ENCODE results near the gene GBP2.
"Not testable (repeated sequence)": the region's sequence is repeated elsewhere in the genome, so short reads cannot be mapped to it uniquely, and the experiment has no call there.

Gene GBP2

GRCh38 chr1:89126602-89127565 lies 970 bp upstream of the GBP2 start:
- not testable (repeated sequence) for DNase-seq (ENCODE audit: low read depth)

GRCh38 chr1:89125240-89125912 lies 538 bp downstream of the GBP2 start:
- DNase-seq (ENCODE audit: low read depth) = no peak

DNA sequence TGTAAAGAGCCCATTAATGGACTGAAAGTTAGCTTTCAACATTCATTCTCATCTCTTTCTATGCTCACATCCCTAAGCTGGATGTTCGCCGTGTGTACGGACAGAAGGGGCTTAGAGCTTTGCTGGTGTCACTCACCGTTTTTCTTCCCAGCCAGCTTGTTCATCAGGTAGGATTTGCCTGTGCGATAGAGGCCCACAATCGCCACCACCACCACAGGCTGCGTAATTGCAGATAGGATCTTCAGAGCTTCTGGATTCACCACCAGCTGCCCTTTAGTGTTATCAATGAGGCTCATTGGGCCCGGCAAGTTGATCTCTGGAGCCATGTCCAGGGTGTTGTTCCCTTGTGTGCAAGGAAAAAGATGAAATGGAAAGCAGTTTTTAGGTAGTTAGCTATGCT lies 4.3 kb downstream of the GBP2 start:
- DNase-seq (ENCODE audit: low read depth) = no peak

- no peak for DNase-seq (ENCODE audit: low read depth)
Observed at GRCh38 chr1:89114662-89115061, 11.3 kb downstream of the GBP2 start.

- DNase-seq (ENCODE audit: low read depth) = no peak
Observed at GRCh38 chr1:89112871-89113613, 12.9 kb downstream of the GBP2 start.

DNA sequence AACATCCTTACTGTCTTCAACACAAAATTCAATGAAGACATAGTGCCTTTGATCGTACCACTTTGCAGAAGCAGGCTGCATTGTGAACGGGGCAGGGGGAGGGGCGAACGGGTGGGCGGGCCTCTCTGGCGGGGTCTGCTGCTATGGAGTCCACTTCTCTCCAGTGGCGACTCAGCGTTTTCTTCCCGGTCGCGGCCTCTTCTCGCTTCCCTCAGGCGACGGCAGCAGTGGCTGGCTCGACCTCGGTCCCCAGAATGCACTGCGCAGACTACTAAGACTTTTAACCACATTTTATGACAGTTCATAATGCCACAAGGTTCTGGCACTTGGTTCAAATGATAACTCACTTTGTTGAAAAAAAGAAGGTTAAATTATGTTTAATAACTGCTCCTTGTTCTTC lies 21.2 kb downstream of the GBP2 start:
- DNase-seq (ENCODE audit: low read depth) = no peak

DNA sequence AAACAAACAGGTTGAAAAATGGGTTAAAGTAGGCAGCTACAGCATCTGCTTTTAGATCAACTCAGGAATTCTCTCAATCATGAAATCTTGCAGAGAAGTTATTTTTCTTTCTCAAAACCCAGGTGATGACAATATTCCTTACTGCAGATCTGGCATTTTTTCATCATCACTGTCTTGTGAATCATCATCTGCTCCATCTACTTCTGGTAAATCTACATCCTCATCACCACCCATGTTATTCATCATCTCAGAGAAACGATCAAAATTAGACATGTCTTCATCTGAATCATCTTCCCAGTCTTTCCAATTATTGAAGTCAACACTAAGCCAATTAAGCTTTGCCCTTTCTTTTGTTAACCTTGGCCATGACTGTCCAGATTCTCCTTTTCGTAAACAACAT lies 21.8 kb downstream of the GBP2 start:
- peak; percentile 52 for DNase-seq (ENCODE audit: low read depth)

GRCh38 chr1:89102021-89102420 lies 23.9 kb downstream of the GBP2 start:
- no peak for DNase-seq (ENCODE audit: low read depth)

GRCh38 chr1:89100412-89100811 lies 25.5 kb downstream of the GBP2 start:
- DNase-seq (ENCODE audit: low read depth) = no peak

GRCh38 chr1:89098857-89099256 lies 27.1 kb downstream of the GBP2 start:
- no peak for DNase-seq (ENCODE audit: low read depth)

DNA sequence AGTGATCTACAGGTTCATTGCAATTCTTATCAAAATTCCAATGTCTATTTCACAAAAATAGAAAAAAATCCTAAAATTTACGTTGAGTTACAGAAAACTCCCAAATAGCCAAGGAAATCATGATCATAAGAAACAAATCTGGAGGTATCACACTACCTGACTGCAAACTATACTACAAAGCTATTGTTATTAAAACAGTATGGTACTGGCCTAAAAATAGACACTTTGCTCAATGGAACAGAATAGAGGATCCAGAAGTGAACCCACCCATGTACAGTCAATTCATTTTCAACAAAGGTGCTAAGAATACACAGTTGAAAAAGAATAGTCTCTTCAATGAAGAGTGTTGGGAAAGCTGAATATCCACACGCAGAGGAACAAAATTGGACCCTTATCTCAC lies 30.2 kb downstream of the GBP2 start:
- no peak for DNase-seq (ENCODE audit: low read depth)

- peak; percentile 6 for DNase-seq (ENCODE audit: low read depth)
Observed at GRCh38 chr1:89089962-89090361, 36.0 kb downstream of the GBP2 start.

GRCh38 chr1:89088572-89088971 lies 37.3 kb downstream of the GBP2 start:
- no peak for DNase-seq (ENCODE audit: low read depth)

DNA sequence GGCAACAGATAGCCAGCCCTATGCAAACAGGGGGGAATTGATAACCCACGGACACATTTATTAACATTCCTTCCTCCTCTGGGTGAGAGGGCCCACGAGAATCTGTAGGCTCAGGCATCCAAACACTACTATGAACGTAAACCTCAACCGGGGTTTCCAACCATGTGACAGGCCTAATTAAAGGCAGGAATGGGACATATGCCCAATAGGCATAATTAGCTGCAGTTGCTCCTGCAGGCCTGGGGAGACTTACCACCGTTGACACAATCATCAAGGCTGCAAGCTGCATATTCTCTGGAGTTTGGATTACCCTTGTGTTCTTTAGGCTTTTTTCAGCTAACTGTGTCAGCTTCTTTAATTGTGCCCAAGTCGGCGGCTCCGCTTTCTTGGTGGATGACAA lies 38.7 kb downstream of the GBP2 start:
- peak; percentile 19 for DNase-seq (ENCODE audit: low read depth)

- DNase-seq (ENCODE audit: low read depth) = peak; percentile 58
Observed at GRCh38 chr1:89085781-89086180, 40.1 kb downstream of the GBP2 start.

GRCh38 chr1:89081005-89081404 lies 44.9 kb downstream of the GBP2 start:
- no peak for DNase-seq (ENCODE audit: low read depth)

DNA sequence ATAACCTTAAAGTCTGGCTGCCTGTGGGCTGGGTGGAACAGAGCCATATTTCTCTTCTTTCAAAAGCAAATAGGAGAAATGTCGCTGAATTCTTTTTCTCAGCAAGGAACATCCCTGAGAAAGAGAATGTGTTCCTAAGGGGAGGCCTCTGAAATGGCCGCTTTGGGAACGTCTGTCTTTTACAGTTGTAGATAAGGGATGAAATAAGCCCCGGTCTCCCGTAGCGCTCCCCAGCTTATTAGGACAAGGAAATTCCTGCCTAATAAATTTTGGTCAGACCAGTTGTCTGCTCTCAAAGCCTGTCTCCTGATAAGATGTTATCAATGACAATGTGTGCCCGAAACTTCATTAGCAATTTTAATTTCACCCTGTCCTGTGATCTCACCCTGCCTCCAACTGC lies 45.8 kb downstream of the GBP2 start:
- not testable (repeated sequence) for DNase-seq (ENCODE audit: low read depth)

DNA sequence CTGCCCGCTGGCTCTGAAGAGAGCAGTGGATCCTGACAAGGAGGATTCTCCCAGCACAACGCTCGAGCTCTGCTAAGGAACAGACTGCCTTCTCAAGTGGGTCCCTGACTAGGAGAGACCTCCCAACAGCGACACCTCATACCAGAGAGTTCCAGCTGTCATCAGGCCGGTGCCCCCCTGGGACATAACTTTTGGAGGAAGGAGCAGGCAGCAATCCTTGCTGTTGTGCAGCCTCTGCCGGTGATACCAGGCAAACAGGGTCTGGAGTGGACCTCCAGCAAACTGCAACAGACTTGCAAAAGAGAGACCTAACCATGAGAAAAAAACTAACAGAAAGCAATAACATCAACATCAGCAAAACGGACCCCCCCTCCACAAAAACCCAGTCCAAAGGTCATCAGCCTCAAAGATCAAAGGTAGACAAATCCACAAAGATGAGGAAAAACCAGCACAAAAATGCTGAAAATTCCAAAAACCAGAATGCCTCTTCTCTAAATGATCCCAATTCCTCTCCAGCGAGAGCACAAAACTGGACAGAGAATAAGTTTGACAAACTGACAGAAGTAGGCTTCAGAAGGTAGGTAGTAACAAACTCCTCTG lies 53.3 kb downstream of the GBP2 start:
- DNase-seq (ENCODE audit: low read depth) = not testable (repeated sequence)

DNA sequence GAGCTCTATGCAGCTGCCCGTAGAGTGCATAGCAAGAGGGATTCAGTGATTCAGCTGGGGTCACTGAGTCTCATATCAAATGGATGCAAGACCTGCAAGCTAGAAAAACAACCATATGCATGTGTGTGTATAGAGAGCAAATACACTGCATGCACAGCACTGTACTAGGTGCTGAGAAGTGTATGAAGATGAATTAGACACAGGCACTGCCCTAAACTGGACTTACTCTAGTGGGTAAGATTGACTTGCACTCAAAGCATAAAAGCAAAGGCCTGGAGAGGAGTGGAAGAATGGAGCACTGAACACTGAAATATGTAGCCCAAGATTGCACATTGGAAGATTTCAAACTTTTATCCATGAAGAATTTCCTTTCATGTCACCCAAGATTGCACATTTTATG lies 55.4 kb downstream of the GBP2 start:
- no peak for DNase-seq (ENCODE audit: low read depth)

GRCh38 chr1:89069951-89070350 lies 56.0 kb downstream of the GBP2 start:
- DNase-seq (ENCODE audit: low read depth) = peak; percentile 13

DNA sequence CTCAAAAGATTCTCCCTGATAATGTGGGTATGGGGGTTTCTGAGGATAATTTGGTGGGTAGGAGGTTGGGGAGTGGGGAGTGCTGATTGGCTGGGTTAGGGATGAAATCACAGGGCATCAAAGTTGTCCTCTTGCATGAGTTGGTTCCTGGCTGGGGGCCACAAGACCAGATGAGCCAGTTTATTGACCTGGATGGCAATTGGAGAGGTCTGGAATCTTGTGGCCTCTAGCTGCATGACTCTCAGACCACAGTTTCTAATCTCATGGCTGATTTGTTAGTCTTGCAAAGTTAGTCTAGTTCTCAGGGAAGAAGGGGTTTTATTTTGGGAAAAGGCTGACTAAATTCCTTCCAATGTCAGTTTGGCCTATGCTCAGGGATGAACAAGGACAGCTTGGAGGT lies 57.6 kb downstream of the GBP2 start:
- peak; percentile 87 for DNase-seq (ENCODE audit: low read depth)
